AG09319 (cell line): ENCODE data around the gene NADK2.

ENCODE experiments used
- DNase-seq: peaks from one replicate; pipeline ENCODE4 v3.0.0-alpha.2; 2010; ENCODE audit warnings: low read depth; ENCODE audit errors: extremely low read depth
- CTCF ChIP-seq: IDR thresholded peaks from 2 replicates; pipeline ENCODE4 v1.5.1; 2011; ENCODE audit warnings: low read depth, mild to moderate bottlenecking, inconsistent platforms, low read length, moderate library complexity

NADK2 gene

GRCh38 chr5:36173426-36173825, 68.3 kb downstream of the NADK2 start:
- no peak for TF ChIP-seq CTCF

GRCh38 chr5:36172599-36172998, 69.1 kb downstream of the NADK2 start:
- no peak for TF ChIP-seq CTCF
- DNase-seq: no peak

More at GRCh38 chr5:36173426-36173825, 68.3 kb downstream of the NADK2 start:
- DNase-seq: no peak

- TF ChIP-seq CTCF: no peak
- no peak for DNase-seq
Observed at GRCh38 chr5:36170832-36171424, 70.8 kb downstream of the NADK2 start.

GRCh38 chr5:36168737-36169136, 73.0 kb downstream of the NADK2 start:
- no peak for TF ChIP-seq CTCF
- no peak for DNase-seq

GRCh38 chr5:36164461-36164860, 77.3 kb downstream of the NADK2 start:
- DNase-seq: no peak
- no peak for TF ChIP-seq CTCF

GRCh38 chr5:36162810-36163486, 78.8 kb downstream of the NADK2 start:
- TF ChIP-seq CTCF: no peak
- no peak for DNase-seq

GRCh38 chr5:36161361-36161760, 80.4 kb downstream of the NADK2 start:
- TF ChIP-seq CTCF: no peak
- DNase-seq: no peak
